CD4-positive, alpha-beta T cell treated with Interleukin-17A for 4 hours (primary cell): Measurements from ENCODE around the gene FBLN5.

Experiments
- DNase-seq: peaks from one replicate; pipeline ENCODE4 v3.0.0-alpha.2; 2020; ENCODE audit warnings: mixed read lengths

Gene FBLN5

GRCh38 chr14:91945751-91946621 is 1.5 kb downstream of the FBLN5 start:
- no peak for DNase-seq

DNA sequence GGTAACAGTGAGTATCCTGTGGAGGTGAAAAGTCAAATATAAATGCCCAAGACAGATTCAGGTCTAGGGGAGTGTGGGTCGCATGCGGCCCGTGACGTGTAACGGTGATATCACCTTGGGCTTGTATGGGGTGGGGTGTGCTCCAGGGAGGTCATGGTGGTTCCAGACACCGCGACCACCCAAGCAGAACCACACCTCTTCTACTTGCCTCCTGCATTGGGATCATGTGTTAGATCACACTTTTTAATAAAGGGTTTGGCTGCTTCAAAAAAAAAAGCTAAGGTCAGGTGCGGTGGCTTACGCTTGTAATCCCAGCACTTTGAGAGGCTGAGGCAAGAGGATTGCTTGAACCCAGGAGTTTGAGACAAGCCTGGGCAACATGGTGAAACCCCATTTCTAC is 4.5 kb downstream of the FBLN5 start:
- no peak for DNase-seq

DNA sequence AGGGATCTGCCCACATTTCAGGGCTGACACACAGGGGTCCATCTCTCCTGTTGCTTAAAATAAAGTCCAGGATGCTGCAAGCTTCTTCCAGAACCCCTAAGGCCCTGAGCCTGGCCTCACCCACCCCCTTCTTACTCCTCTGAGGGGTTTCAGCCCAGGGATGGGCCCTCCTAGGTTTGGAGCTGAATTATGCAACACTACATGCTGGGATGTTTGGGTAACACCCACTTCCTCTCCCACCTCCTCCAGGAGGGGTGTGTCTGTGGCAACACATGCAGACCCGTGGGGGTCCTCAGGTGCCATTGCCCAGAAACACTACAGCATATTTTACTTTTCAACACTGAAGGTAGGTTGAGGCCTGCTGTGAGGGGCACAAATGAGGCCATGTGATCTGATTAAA is 5.4 kb downstream of the FBLN5 start:
- no peak for DNase-seq

- DNase-seq, result no peak
These were observed 7.3 kb downstream of the FBLN5 start for GRCh38 chr14:91940209-91940608.

DNA sequence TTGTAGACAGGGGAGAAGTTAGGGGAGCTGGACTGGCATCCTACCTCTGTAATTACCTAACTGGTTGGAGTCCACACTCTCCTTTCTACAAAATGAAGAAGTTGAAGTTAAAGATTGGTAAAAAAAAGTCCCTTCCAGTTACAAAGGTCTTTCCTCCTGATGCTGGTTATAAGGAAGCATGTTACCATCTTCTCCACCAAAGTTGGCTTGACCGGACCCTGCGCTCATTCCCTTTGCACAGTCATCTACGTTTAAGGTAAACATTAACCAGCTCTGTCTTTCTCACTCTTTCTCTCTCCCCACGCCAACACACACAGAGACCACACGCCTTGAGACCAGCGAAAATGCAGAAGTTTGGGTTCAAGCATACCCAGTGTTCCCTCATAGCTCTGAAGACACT is 11.9 kb downstream of the FBLN5 start:
- DNase-seq, result no peak

DNA sequence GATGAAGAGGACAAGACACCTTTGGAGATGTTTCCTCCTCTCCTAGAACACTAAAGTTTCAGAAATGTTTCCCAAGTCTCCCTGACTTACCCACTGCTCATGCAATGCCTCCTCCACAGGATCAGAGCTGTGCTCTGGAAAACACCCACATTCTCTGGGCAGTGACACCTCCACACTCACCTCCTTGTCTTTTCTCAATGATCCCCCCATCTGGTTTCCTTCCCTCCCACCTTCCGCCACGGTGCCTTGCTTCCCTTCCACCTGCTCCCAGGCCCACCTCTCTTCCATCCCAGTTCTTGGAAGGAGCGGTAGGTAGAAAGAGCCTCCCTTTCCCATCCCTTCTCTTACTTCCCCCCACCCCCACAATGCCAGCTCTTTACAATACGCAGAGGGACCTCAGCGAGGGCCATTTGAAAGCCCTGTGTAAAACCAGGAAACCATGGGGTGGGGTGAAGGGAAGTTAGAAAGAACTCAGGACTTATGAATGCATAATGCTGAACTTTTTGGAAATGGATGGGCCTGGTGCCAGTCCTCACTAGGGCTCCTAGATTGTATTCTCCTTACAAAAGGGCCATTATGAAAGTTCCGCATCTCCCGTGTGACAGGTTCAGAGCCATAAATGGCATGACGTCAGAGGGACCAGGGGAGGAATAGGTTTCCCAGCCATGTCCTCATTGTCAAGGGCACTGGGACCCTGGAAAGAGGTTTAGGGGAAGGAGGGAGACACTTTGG is 12.8 kb downstream of the FBLN5 start:
- no peak for DNase-seq

DNA sequence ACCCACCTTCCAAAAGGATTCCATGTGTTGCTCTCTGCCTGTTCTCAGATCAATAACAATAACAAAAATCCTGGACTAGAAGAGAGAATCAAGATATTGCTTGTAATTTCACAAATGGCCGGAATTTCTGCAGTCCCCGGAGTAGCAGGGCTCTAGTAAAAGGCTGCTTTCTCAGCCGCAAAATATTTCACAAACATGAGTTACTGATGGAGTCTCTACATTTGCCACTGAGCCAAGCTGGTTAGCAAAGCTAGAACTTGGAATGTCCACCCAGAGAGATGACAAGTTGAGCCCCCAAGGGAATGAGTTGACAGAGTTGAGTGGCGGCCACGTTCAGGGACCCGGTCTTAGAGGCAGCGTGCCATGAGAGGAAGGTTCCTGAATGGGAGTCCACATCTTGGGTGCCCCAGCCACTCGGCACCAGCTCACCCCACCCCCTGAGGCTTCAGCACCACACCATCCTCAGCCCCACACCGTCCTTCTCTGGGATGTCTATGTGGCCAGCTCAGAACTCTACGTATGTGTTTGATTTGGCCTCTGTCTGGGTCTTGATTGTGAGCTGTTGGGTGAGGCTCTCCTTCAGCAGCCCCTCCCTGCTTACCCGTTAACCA is 15.9 kb downstream of the FBLN5 start:
- DNase-seq, result no peak

GRCh38 chr14:91929700-91930099 is 17.8 kb downstream of the FBLN5 start:
- DNase-seq, result no peak

- DNase-seq, result no peak
These were observed 19.7 kb downstream of the FBLN5 start for GRCh38 chr14:91927800-91928199.

DNA sequence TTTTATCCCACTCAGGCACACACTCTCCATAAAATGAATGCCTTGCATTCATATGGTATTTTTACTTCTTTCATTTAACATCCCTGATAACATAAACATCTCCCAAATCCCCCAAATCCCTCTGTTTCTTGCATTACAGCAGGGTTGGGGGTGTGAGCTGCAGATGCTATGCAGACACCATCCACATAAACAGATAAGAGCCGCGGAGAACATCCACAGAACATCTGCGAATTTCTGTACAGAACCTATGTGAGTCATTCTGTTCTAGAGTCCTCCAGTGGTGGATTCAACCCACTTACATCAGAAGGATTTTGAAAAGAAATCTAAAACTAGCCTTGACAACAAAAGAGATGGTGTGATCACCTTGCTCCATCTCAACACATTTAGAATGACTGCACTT is 20.3 kb downstream of the FBLN5 start:
- DNase-seq, result no peak

DNA sequence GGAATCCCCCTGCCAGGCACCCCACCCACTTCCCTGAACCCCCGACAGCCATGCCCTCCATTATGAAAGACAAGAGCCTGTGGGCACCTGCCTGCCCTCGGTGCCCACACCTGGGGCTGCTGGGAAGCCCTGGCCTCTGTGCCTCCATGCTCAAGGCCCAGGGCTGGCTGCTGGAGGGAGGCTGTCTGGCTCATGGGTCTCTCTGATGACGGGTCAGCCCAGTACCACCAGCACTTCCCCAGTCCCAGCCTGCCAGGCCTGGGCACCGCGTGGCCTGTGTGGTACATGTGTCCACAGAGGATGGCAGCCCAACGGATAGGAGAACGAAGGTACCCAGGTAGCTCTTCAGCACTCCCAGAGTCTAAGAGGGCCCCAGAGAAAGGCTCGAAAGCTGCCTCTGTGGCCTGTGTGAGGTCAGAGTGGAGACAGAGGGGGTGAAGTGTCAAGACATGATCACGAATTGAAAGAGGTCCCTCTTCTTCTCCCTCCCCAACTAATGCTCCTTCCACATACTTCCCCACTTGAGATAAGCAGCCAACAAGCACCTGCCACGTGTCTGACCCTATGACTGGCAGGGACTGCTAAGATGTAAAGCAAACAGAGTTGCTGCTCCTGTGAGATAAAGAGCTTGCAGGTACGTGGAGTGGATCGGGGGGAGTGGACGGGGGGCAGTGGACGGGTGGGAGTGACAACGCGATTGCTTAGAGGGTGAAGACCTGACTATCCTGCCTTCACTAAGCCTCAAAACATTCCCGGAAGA is 21.2 kb downstream of the FBLN5 start:
- no peak for DNase-seq

GRCh38 chr14:91925727-91926121 is 21.8 kb downstream of the FBLN5 start:
- no peak for DNase-seq

DNA sequence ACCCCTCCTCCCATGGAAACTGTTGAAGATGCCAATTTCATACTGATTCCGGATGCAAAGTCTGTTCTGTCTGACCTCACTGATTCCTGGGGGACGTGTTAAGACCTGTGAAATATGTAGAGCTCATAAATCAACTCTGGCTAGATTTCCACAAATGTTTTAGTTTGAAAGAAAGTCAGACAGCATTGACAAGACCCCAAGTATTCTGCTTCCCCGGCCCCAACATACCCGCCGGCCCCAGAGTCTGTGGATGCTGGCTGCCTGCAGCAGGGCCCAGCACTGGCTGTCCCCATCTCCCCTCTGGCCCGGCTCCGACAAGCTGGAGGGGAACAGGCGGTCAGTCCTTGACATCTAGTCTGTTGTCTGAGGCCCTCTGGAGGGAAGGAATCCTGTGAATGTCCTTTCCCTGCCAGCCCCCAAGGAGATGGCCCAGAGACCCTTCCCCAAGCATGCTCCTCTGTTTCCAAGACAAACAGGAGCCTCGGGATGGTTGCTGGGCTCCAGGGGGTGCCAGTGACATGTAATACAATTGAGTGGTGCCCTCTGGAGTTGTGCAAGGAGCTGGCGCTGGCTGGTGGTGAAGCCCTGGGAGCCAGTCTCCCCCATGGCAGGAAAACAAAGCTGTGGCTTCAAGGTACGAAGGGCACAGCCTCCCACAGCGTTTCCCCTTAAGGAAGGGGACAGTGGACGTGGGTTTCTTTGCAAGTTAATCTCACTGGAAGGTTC is 22.3 kb downstream of the FBLN5 start:
- no peak for DNase-seq

DNA sequence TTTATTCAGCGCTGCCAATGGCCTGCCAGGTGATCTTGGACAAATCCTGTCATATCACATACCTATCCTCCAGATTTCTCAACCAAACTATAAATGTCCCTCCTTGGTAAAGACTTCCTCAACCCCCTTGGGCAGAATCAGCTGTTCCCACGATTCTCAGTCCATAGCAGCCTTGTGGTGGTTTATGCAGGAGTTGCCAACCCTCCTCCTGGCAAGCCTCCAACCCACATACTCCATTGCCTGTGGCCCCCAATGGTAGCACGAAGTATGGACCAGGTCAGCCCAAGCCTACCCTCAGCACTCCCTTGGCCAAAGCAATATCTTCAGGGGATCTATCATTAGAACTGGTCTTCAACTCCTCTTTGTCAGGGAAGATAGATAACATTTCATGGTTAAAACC is 27.0 kb downstream of the FBLN5 start:
- no peak for DNase-seq

GRCh38 chr14:91919814-91920213 is 27.7 kb downstream of the FBLN5 start:
- no peak for DNase-seq

GRCh38 chr14:91918186-91918883 is 29.2 kb downstream of the FBLN5 start:
- no peak for DNase-seq

DNA sequence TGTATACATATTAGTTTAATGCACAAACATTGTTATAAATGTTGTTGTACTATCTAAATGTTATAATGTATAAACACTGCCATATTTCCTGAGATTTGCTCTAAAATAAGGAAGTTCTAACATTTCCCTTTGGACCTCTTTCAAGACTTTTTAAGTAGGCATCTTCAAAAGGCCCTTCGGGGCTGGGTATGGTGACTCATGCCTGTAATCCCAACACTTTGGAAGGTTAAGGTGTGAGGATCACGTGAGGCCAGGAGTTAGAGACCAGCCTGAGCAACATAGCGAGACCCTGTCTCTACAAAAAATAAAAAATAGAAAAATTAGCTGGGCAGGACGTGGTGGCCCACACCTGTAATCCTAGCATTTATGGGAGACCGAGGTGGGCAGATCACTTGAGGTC is 35.5 kb downstream of the FBLN5 start:
- DNase-seq, result no peak

DNA sequence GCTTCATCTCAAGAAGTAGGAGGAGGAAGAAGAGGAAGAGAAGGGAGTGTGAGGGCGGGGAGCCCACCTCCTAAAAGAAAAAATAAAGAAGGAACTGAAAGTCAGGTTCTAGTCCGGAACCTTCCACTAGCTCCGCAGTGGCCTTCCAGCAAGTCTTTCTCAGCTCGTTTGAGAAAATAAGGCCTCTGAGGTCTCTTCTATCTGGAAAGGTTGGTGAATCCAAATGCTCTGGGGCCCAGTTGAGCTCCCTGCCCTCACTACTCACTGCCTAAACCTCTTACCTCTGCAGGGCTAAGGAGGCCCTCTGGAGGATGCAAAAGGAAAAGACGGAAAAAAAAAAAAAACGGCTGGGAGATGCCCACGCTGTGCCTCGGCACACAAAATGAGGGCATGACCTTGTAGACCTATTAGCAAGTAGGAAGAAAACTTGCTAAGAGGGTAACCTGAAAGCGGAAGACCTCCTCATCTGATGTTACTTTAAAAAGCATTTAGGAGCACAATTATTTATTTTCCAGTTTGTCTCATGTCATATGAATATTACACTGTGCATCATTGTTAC is 35.9 kb downstream of the FBLN5 start:
- peak; percentile 67 for DNase-seq

DNA sequence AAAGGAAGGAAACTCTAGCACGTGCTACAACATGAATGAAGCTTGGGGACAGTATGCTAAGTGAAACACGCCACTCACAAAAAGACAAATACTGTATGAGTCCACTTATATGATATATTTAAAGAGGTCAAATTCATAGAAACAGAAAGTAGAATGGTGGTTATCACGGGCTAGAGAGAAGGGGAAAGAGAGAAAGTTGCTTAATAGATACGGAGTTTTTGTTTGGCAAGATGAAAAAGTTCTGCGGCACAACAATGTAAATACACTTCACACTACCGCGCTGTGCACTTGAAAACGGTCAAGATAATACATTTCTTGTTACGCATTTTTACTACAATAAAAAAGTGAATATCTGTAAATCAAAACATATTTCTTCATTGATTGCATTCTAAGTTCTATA is 37.3 kb downstream of the FBLN5 start:
- no peak for DNase-seq

DNA sequence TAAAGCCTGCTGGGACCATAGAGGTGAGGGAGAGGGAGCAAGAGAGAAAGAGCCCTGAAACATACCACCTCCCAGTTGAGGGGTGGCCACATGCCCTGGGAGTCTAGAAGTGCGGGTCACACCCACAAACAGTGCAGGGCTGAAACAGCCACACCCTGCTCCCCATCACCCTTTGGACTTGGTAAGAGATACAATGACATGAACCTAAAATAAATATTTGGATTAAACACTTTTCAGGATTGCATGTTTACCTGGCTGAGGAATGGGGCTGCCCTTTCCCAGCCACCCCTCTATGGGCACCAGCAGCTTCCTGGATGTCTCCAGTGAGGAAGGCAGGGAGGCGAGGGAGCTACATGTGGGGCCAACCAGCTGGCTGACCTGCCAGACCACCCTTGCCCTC is 41.1 kb downstream of the FBLN5 start:
- DNase-seq, result no peak

GRCh38 chr14:91904956-91905645 is 42.4 kb downstream of the FBLN5 start:
- DNase-seq, result no peak
